GM23338 (cell line): ENCODE measurements around the gene CYTL1. TPM values are rescaled to one million over a fixed set of nuclear protein-coding genes. Genes with fewer than 3 reads are reported as not detected.

Experiments used
- ATAC-seq: fragments of 200-7000 bp; cut with Tn5 transposase; 3 replicates; pipeline ENCODE4 v1.9.1; 2020
- DNase-seq: peaks from one replicate; pipeline ENCODE4 v3.0.0-alpha.2; 2015; ENCODE audit warnings: low spot score
- H2AFZ ChIP-seq: fragments of 200-600 bp; sonication (generic); 2 replicates; pipeline ENCODE4 v1.8.0; 2016; ENCODE audit warnings: antibody characterized with exemption, mild to moderate bottlenecking, moderate library complexity
- H3F3A ChIP-seq: fragments of 200-600 bp; sonication (generic); replicated peaks from 2 replicates; pipeline ENCODE4 v1.8.0; 2017; ENCODE audit warnings: antibody characterized with exemption, mixed run types, low read depth
- H3K27ac ChIP-seq: fragments of 200-600 bp; sonication (generic); 2 replicates; pipeline ENCODE4 v1.6.1; 2016; ENCODE audit warnings: low read depth
- H3K27me3 ChIP-seq: fragments of 200-600 bp; sonication (generic); 2 replicates; pipeline ENCODE4 v1.8.0; 2016; ENCODE audit warnings: mild to moderate bottlenecking, mixed run types, moderate library complexity; ENCODE audit not compliant: insufficient read depth
- H3K36me3 ChIP-seq: fragments of 200-600 bp; sonication (generic); 2 replicates; pipeline ENCODE4 v1.8.0; 2016; ENCODE audit warnings: mild to moderate bottlenecking; ENCODE audit not compliant: insufficient read depth
- H3K4me1 ChIP-seq: fragments of 200-600 bp; sonication (generic); 2 replicates; pipeline ENCODE4 v1.8.0; 2016; ENCODE audit warnings: mild to moderate bottlenecking, moderate library complexity; ENCODE audit not compliant: insufficient read depth
- H3K4me2 ChIP-seq: fragments of 200-600 bp; sonication (generic); 2 replicates; pipeline ENCODE4 v1.7.1; 2017; ENCODE audit warnings: mixed run types
- H3K4me3 ChIP-seq: fragments of 200-600 bp; sonication (generic); 2 replicates; pipeline ENCODE4 v1.6.1; 2016; ENCODE audit warnings: mixed run types
- H3K79me2 ChIP-seq: fragments of 200-600 bp; sonication (generic); replicated peaks from 2 replicates; pipeline ENCODE4 v1.8.0; 2017; ENCODE audit warnings: mild to moderate bottlenecking; ENCODE audit not compliant: insufficient read depth
- H3K9me2 ChIP-seq: fragments of 200-600 bp; sonication (generic); 2 replicates; pipeline ENCODE4 v1.8.0; 2017; ENCODE audit not compliant: insufficient read depth
- H4K20me1 ChIP-seq: fragments of 200-600 bp; sonication (generic); replicated peaks from 2 replicates; pipeline ENCODE4 v1.8.0; 2017; ENCODE audit warnings: mild to moderate bottlenecking; ENCODE audit not compliant: insufficient read depth
- H3K27ac Mint-ChIP-seq: 2 replicates; pipeline ENCODE4 v1.8.0; 2020; ENCODE audit warnings: inconsistent platforms, mild to moderate bottlenecking, moderate library complexity, mixed read lengths
- H3K27me3 Mint-ChIP-seq: 3 replicates; pipeline ENCODE4 v1.8.0; 2022; ENCODE audit warnings: low read depth, mild to moderate bottlenecking, moderate library complexity, mixed read lengths, inconsistent platforms; ENCODE audit not compliant: insufficient read depth, poor library complexity
- H3K36me3 Mint-ChIP-seq: 3 replicates; pipeline ENCODE4 v1.8.0; 2021; ENCODE audit warnings: low read depth, mild to moderate bottlenecking, inconsistent platforms, moderate library complexity, mixed read lengths
- H3K4me1 Mint-ChIP-seq: 3 replicates; pipeline ENCODE4 v1.8.0; 2020; ENCODE audit warnings: mild to moderate bottlenecking, inconsistent platforms, mixed read lengths
- H3K4me3 Mint-ChIP-seq: 3 replicates; pipeline ENCODE4 v1.8.0; 2021; ENCODE audit warnings: moderate library complexity, mild to moderate bottlenecking, inconsistent platforms, mixed read lengths
- H3K9me3 Mint-ChIP-seq: 3 replicates; pipeline ENCODE4 v1.8.0; 2020; ENCODE audit warnings: moderate library complexity, mild to moderate bottlenecking, inconsistent platforms, mixed read lengths
- CREB1 ChIP-seq: fragments of 250-450 bp; sonication (Bioruptor Pico); IDR thresholded peaks from 2 replicates; pipeline ENCODE4 v1.5.0; 2020; ENCODE audit warnings: low read depth, mild to moderate bottlenecking, moderate library complexity
- CTCF ChIP-seq, 2 experiments: fragments of 200-600 bp in 1 of 2; sonication (generic) in 1 of 2; conservative IDR thresholded peaks; 2 replicates each; pipeline versions ENCODE4 v1.5.1 to v1.6.1; 2016 to 2017; ENCODE audit warnings: antibody characterized with exemption in 2 of 2, low read depth in 2 of 2, mild to moderate bottlenecking in 2 of 2, moderate library complexity in 1 of 2
- EZH2 ChIP-seq: fragments of 200-600 bp; sonication (generic); IDR thresholded peaks from one replicate; pipeline ENCODE4 v1.8.0; 2017; ENCODE audit warnings: antibody characterized with exemption, mild to moderate bottlenecking, low read depth; ENCODE audit not compliant: unreplicated experiment
- EZH2phosphoT487 ChIP-seq: fragments of 200-600 bp; sonication (generic); IDR thresholded peaks from one replicate; pipeline ENCODE4 v1.8.1; 2018; ENCODE audit warnings: antibody characterized with exemption; ENCODE audit not compliant: unreplicated experiment
- JUNB ChIP-seq: IDR thresholded peaks from one replicate; pipeline ENCODE4 v1.6.1; 2016; ENCODE audit warnings: antibody characterized with exemption; ENCODE audit not compliant: unreplicated experiment
- NANOG ChIP-seq: IDR thresholded peaks from 2 replicates; pipeline ENCODE4 v1.6.1; 2016; ENCODE audit warnings: antibody characterized with exemption, borderline replicate concordance
- POLR2AphosphoS5 ChIP-seq: IDR thresholded peaks from 2 replicates; pipeline ENCODE4 v1.6.1; 2016; ENCODE audit warnings: antibody characterized with exemption, low read depth
- REST ChIP-seq: IDR thresholded peaks from one replicate; pipeline ENCODE4 v1.6.1; 2018; ENCODE audit warnings: antibody characterized with exemption; ENCODE audit not compliant: unreplicated experiment
- ZNF114 ChIP-seq: fragments of 250-450 bp; sonication (Bioruptor Pico); IDR thresholded peaks from 2 replicates; pipeline ENCODE4 v1.5.0; 2020; ENCODE audit warnings: mild to moderate bottlenecking, moderate library complexity
- ZNF331 ChIP-seq: fragments of 250-450 bp; sonication (Bioruptor Pico); IDR thresholded peaks from 2 replicates; pipeline ENCODE4 v1.5.0; 2020; ENCODE audit warnings: low read depth, mild to moderate bottlenecking, moderate library complexity
- ZNF462 ChIP-seq: fragments of 250-450 bp; sonication (Bioruptor Pico); IDR thresholded peaks from 2 replicates; pipeline ENCODE4 v1.5.0; 2020; ENCODE audit warnings: mild to moderate bottlenecking, moderate library complexity
- polyA plus RNA-seq: library from polyadenylated mRNA; unstranded; fragments of >200 nt; fragmentation: Nextera tagmentation; extraction: Ambion mirVana; gene quantifications from 2 replicates; pipeline ENCODE4 v1.2.1, GENCODE V29; 2016
- total RNA-seq: library from RNA; depleted of rRNA; stranded (reverse); fragments of >200 nt; shearing (Covaris generic); gene quantifications from 2 replicates; pipeline ENCODE4 v1.2.3, GENCODE V29; 2014

CYTL1 gene
- total and polyA plus RNA-seq, 2 experiments from 2014 or later, result 12.6 to 17.6 TPM

- Histone ChIP-seq H3F3A (no peaks in the 10 kb centered on the region), H3K79me2 (no peaks in the 10 kb centered on the region), H3K4me3 (no peak overlapping the region), H3K4me1 (peaks cover 11% of the 10 kb centered on the region; the same call in 1 of the 2 replicates), H3K9me2 (no peaks in the 10 kb centered on the region), H2AFZ (no peak overlapping the region), H3K27me3 (no peaks in the 10 kb centered on the region), H3K4me2 (no peak overlapping the region), H4K20me1 (no peaks in the 10 kb centered on the region), H3K27ac (no peak overlapping the region), H3K36me3 (no peaks in the 10 kb centered on the region)
- ATAC-seq, result no peak
- Mint-ChIP-seq H3K4me1 (peaks cover 10% of the 10 kb centered on the region), H3K4me3 (no peak overlapping the region), H3K27me3 (peaks cover 7% of the 10 kb centered on the region), H3K9me3 (no peaks in the 10 kb centered on the region), H3K27ac (no peak overlapping the region), H3K36me3 (no peaks in the 10 kb centered on the region; the same call in 2 of the 3 replicates)
- DNase-seq, result no peak
- TF ChIP-seq NANOG, result no peak
- no peak for TF ChIP-seq CREB1
- no peak for TF ChIP-seq JUNB
- no peak for TF ChIP-seq ZNF462 (CRISPR knock-in tag)
- no peak for TF ChIP-seq CTCF (conservative IDR thresholded peaks at IDR 0.05; ENCODE audit: low read depth in 2 of 2)
- no peak for TF ChIP-seq ZNF331 (CRISPR knock-in tag)
- TF ChIP-seq EZH2phosphoT487, result no peak
- TF ChIP-seq REST, result no peak
- TF ChIP-seq POLR2AphosphoS5, result no peak
- TF ChIP-seq EZH2, result no peak
- TF ChIP-seq ZNF114 (CRISPR knock-in tag), result no peak
Measured at GRCh38 chr4:5021546-5021945, 2.3 kb upstream of the CYTL1 start.
